SU-DHL-6 (cell line): ENCODE results near the gene RTN4.

ENCODE experiments used
- CTCF ChIP-seq: fragments of 200-600 bp; sonication (generic); IDR thresholded peaks from one replicate; pipeline ENCODE4 v1.5.1; 2017; ENCODE audit warnings: antibody characterized with exemption, mild to moderate bottlenecking, low read length, moderate library complexity; ENCODE audit not compliant: insufficient read depth, poor library complexity, severe bottlenecking
- EZH2phosphoT487 ChIP-seq: fragments of 200-600 bp; sonication (generic), shearing (Covaris generic); conservative IDR thresholded peaks from 2 replicates; pipeline ENCODE4 v1.6.1; 2018; ENCODE audit warnings: mild to moderate bottlenecking, antibody characterized with exemption, low read length, moderate library complexity, mixed read lengths

- TF ChIP-seq CTCF (no peak), EZH2phosphoT487 (no peak)
Observed at GRCh38 chr2:54940723-54941122, 109.5 kb downstream of the RTN4 start.
